T-cell (primary cell): ENCODE data around the gene PDCD4. TPM values are rescaled to one million over a fixed set of nuclear protein-coding genes. Genes with fewer than 3 reads are reported as not detected.

Experiments
- ATAC-seq, 4 experiments: fragments of 200-7000 bp in 3 of 4; fragments of 150-1000 bp in 1 of 4; cut with Tn5 transposase; replicated peaks in 1 of 4; 1 replicate in 3 of 4; 2 replicates in 1 of 4; pipeline ENCODE4 v1.10.0; 2021; ENCODE audit warnings: moderate library complexity in 3 of 4, mild to moderate bottlenecking in 2 of 4, moderate number of reproducible peaks in 1 of 4
- CTCF ChIA-PET, 2 donors: fragments of 300-600 bp; sonication (Branson Sonifier 250); formaldehyde crosslinking; loops; one replicate each; lab custom pipeline; 2022; ENCODE audit warnings: antibody characterized with exemption in 2 of 2; lab: Charles Lee
- POLR2A ChIA-PET, 2 donors: fragments of 300-600 bp; sonication (Branson Sonifier 250); formaldehyde crosslinking; loops; one replicate each; lab custom pipeline; 2022; ENCODE audit warnings: antibody characterized with exemption in 2 of 2; lab: Charles Lee
- DNase-seq, 35 experiments: peaks; one replicate each; pipeline versions ENCODE4 v3.0.0 to v3.0.0-alpha.2; 2013 to 2023
- H3K27ac ChIP-seq: one replicate; pipeline ENCODE4 v1.5.1; 2013; ENCODE audit warnings: low read length
- H3K27me3 ChIP-seq, 2 experiments: replicated peaks in 1 of 2; 1 replicate in 1 of 2; 2 replicates in 1 of 2; pipeline versions ENCODE4 v1.6.1 to v1.7.0; 2013; ENCODE audit warnings: low read length in 1 of 2, mixed read lengths in 1 of 2; ENCODE audit not compliant: control insufficient read depth in 2 of 2, insufficient read depth in 2 of 2; ENCODE audit errors: extremely low read depth in 1 of 2
- H3K36me3 ChIP-seq, 2 donors: 1 replicate in 1 of 2; 2 replicates in 1 of 2; pipeline versions ENCODE4 v1.6.1 to v1.7.0; 2013; ENCODE audit warnings: low read length in 1 of 2; ENCODE audit not compliant: control insufficient read depth in 2 of 2, insufficient read depth in 1 of 2; ENCODE audit errors: extremely low read depth in 1 of 2
- H3K4me1 ChIP-seq, 2 experiments: 1 replicate in 1 of 2; 2 replicates in 1 of 2; pipeline versions ENCODE4 v1.6.1 to v1.7.0; 2013; ENCODE audit warnings: low read length in 2 of 2, mixed read lengths in 1 of 2; ENCODE audit not compliant: insufficient read depth in 2 of 2, control insufficient read depth in 1 of 2; ENCODE audit errors: extremely low read depth in 1 of 2
- H3K4me3 ChIP-seq, 2 donors: 1 replicate in 1 of 2; 2 replicates in 1 of 2; pipeline versions ENCODE4 v1.5.1 to v1.7.0; 2013; ENCODE audit warnings: mild to moderate bottlenecking in 2 of 2, low read length in 1 of 2, moderate library complexity in 1 of 2; ENCODE audit not compliant: control insufficient read depth in 1 of 2; ENCODE audit errors: extremely low read depth in 1 of 2
- H3K9me3 ChIP-seq: 2 replicates; pipeline ENCODE4 v1.7.0; 2013
- H3K27ac Mint-ChIP-seq, 2 donors: one replicate each; pipeline ENCODE4 v1.8.0; 2020 to 2021; ENCODE audit warnings: mild to moderate bottlenecking in 2 of 2, mixed read lengths in 2 of 2
- H3K27me3 Mint-ChIP-seq, 2 donors: one replicate each; pipeline ENCODE4 v1.8.0; 2021 to 2022; ENCODE audit warnings: mixed read lengths in 2 of 2
- H3K36me3 Mint-ChIP-seq: one replicate; pipeline ENCODE4 v1.8.0; 2021; ENCODE audit warnings: mixed read lengths
- H3K4me1 Mint-ChIP-seq, 3 donors: one replicate each; pipeline ENCODE4 v1.8.0; 2020 to 2022; ENCODE audit warnings: mixed read lengths in 3 of 3, mild to moderate bottlenecking in 1 of 3
- H3K4me3 Mint-ChIP-seq, 3 donors: one replicate each; pipeline ENCODE4 v1.8.0; 2020 to 2022; ENCODE audit warnings: mild to moderate bottlenecking in 3 of 3, mixed read lengths in 3 of 3, moderate library complexity in 3 of 3
- H3K9me3 Mint-ChIP-seq, 3 donors: one replicate each; pipeline ENCODE4 v1.8.0; 2020 to 2022; ENCODE audit warnings: mixed read lengths in 3 of 3
- WGBS: methylation state at CpG from one replicate; pipeline ENCODE4 v1.1.5; 2013; ENCODE audit warnings: missing lambda C conversion rate; ENCODE audit not compliant: insufficient coverage; 5-methylcytosine and 5-hydroxymethylcytosine counted together
- total RNA-seq, 35 experiments: library from RNA in 6 of 35; stranded (reverse) in 6 of 35; fragments of 120-200 nt in 1 of 35; gene quantifications; one replicate each; pipeline versions ENCODE4 v1.2.1 to v1.2.4 and lab custom pipeline; 2013 to 2026

PDCD4 gene
- total RNA-seq, 5 donors from 2014 or later (not counting 1 experiment from before 2014, with no cell fraction given): 239 to 335 (median 309) TPM

- CTCF ChIA-PET: interaction anchor here in 1 of 2 donors (0.7 to 1.1 kb wide), 2 partner anchors 37 to 171 kb away, joined by 6 to 7 read pairs; no protein-coding TSS in a partner anchor
- no peaks in the 10 kb centered on the region for H3K36me3 Mint-ChIP-seq
Measured at GRCh38 chr10:110840225-110840922, 31.4 kb upstream of the PDCD4 start.

DNA sequence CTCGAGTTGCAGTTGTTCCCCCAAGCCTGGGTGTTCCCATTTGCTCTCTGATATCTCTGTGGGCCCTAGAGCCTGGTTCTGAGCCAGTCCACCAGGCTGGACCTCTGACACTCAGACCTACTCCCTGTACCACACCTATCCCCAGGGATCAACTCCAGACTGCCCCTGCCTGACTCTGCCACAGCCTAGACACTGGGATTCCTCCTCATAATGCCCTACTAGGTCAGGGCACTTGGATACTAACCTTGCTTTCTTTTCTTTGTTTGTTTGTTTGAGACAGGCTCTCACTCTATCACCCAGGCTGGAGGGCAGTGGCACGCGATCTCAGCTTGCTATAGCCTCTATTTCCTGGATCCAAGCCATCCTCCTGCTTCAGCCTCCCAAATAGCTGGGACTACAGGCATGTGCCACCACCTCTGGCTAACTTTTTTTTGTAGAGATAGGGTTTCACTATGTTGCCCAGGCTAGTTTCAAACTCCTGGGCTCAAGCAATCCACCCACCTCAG, 30.8 kb upstream of the PDCD4 start:
- no peaks in the 10 kb centered on the region for H3K27me3 Mint-ChIP-seq
- peaks cover 30 to 42% of the 10 kb centered on the region in 2 experiments for H3K4me1 ChIP-seq
- H3K27ac Mint-ChIP-seq: peak overlapping the region in 1 of 2 donors; percentile 39
- no peaks in the 10 kb centered on the region for H3K27me3 ChIP-seq
- DNase-seq (no peak), ATAC-seq (no peak)
- ChIA-PET POLR2A (no interaction called here), CTCF (interaction anchor here in 1 of 2 donors (1.1 kb wide), 1 partner anchor 38 kb away, joined by 6 read pairs; no protein-coding TSS in a partner anchor)
- no peaks in the 10 kb centered on the region for H3K9me3 ChIP-seq
- no peak overlapping the region for H3K27ac ChIP-seq
- peaks cover 60 to 63% (median 63%) of the 10 kb centered on the region in 3 donors for H3K4me1 Mint-ChIP-seq
- H3K4me3 ChIP-seq: no peak overlapping the region
- H3K4me3 Mint-ChIP-seq: no peak overlapping the region
- H3K36me3 ChIP-seq: no peaks in the 10 kb centered on the region
- WGBS: 90% methylated on average over 1 of the region's 3 CpGs
- H3K36me3 Mint-ChIP-seq: no peaks in the 10 kb centered on the region
- H3K9me3 Mint-ChIP-seq: no peaks in the 10 kb centered on the region

More at GRCh38 chr10:110840225-110840922, 31.4 kb upstream of the PDCD4 start:
- POLR2A ChIA-PET: no interaction called here
- H3K9me3 Mint-ChIP-seq: no peaks in the 10 kb centered on the region
- no peaks in the 10 kb centered on the region for H3K27me3 Mint-ChIP-seq
- WGBS: 100% methylated on average over 3 of the region's 5 CpGs
- H3K27ac Mint-ChIP-seq: no peak overlapping the region
- no peaks in the 10 kb centered on the region for H3K9me3 ChIP-seq
- DNase-seq: no peak
- H3K4me1 ChIP-seq: peaks cover 35 to 42% of the 10 kb centered on the region in 2 experiments
- peaks cover 61 to 63% (median 63%) of the 10 kb centered on the region in 3 donors for H3K4me1 Mint-ChIP-seq
- H3K4me3 ChIP-seq: no peak overlapping the region
- no peaks in the 10 kb centered on the region for H3K27me3 ChIP-seq
- H3K27ac ChIP-seq: no peak overlapping the region
- H3K36me3 ChIP-seq: no peaks in the 10 kb centered on the region
- no peak overlapping the region for H3K4me3 Mint-ChIP-seq
- ATAC-seq: no peak

DNA sequence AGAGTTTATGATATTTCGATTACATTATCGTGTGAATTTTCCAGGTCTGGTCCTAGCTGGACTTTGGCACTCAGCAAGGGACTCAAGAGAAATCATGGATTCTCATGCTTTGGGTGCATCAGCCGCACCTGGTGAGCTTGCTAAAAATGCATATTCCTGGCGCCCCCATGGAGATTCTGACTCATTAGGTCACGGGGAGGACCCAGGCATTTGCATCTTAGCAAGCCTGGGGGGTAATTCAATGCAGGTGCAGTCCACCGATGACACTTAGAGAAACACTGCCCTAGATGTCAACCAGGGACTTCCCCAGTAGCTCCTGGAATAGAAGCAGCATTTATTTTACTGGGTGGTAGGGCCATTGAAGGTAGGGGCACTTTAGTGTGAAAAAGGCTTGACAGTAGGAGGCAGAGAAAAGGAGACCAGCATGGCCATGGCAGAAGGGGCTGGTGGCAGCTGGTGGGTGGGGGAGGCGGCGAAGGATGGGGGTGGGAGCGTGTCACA, 29.9 kb upstream of the PDCD4 start:
- Histone ChIP-seq H3K27me3 (no peaks in the 10 kb centered on the region), H3K36me3 (no peaks in the 10 kb centered on the region), H3K9me3 (no peaks in the 10 kb centered on the region), H3K4me1 (peaks cover 23 to 50% of the 10 kb centered on the region in 2 experiments), H3K27ac (no peak overlapping the region), H3K4me3 (no peak overlapping the region)
- no peaks in the 10 kb centered on the region for H3K9me3 Mint-ChIP-seq
- ChIA-PET CTCF (interaction anchor here in 1 of 2 donors (0.8 kb wide), 1 partner anchor 30 kb away, joined by 10 read pairs; the partner anchor contains the start of gene PDCD4), POLR2A (interaction anchor here (0.5 to 0.6 kb wide), 3 partner anchors 15 to 38 kb away, joined by 3 to 7 read pairs (median 7); no protein-coding TSS in a partner anchor)
- H3K36me3 Mint-ChIP-seq: no peaks in the 10 kb centered on the region
- DNase-seq (no peak), ATAC-seq (no peak)
- 89% methylated on average over 8 of the region's 9 CpGs for WGBS
- H3K4me3 Mint-ChIP-seq: peak overlapping the region in 1 of 3 donors; percentile 46
- peaks cover 59 to 65% (median 63%) of the 10 kb centered on the region in 3 donors for H3K4me1 Mint-ChIP-seq
- no peaks in the 10 kb centered on the region for H3K27me3 Mint-ChIP-seq
- H3K27ac Mint-ChIP-seq: peak overlapping the region in 1 of 2 donors; percentile 81

- Histone ChIP-seq H3K9me3 (no peaks in the 10 kb centered on the region), H3K4me1 (peaks cover 18 to 55% of the 10 kb centered on the region in 2 experiments), H3K36me3 (no peaks in the 10 kb centered on the region), H3K4me3 (no peak overlapping the region), H3K27ac (peak overlapping the region; percentile 14), H3K27me3 (no peaks in the 10 kb centered on the region)
- DNase-seq: no peak
- peak overlapping the region; percentile 80 to 81 for H3K27ac Mint-ChIP-seq
- H3K4me1 Mint-ChIP-seq: peaks cover 58 to 65% (median 63%) of the 10 kb centered on the region in 3 donors
- peak overlapping the region in 1 of 3 donors; percentile 46 for H3K4me3 Mint-ChIP-seq
- H3K27me3 Mint-ChIP-seq: no peaks in the 10 kb centered on the region
- no peak for ATAC-seq
- WGBS: 57% methylated on average over 4 of the region's 7 CpGs
- H3K9me3 Mint-ChIP-seq: no peaks in the 10 kb centered on the region
- ChIA-PET CTCF (interaction anchor here (0.6 to 2.1 kb wide), 6 partner anchors 15 to 67 kb away, joined by 3 to 10 read pairs (median 4); partner anchors contain the start of gene PDCD4 (in 1 of the 2)), POLR2A (interaction anchor here (0.6 to 0.7 kb wide), 3 partner anchors 15 to 33 kb away, joined by 3 read pairs; partner anchors contain the start of gene PDCD4 (in 1 of the 2))
- no peaks in the 10 kb centered on the region for H3K36me3 Mint-ChIP-seq
Measured at GRCh38 chr10:110842326-110842904, 29.3 kb upstream of the PDCD4 start.

GRCh38 chr10:110843031-110843430, 28.7 kb upstream of the PDCD4 start:
- H3K4me3 Mint-ChIP-seq: peak overlapping the region in 1 of 3 donors; percentile 46
- Histone ChIP-seq H3K27ac (peak overlapping the region; percentile 14), H3K4me1 (peaks cover 14 to 55% of the 10 kb centered on the region in 2 experiments), H3K4me3 (no peak overlapping the region), H3K9me3 (no peaks in the 10 kb centered on the region), H3K36me3 (no peaks in the 10 kb centered on the region), H3K27me3 (no peaks in the 10 kb centered on the region)
- no peaks in the 10 kb centered on the region for H3K36me3 Mint-ChIP-seq
- ATAC-seq (peak in 3 of 4 experiments; percentile 61 to 97 (median 78)), DNase-seq (peak in 33 of 35 experiments; percentile 14 to 81 (median 47))
- no peaks in the 10 kb centered on the region for H3K27me3 Mint-ChIP-seq
- peak overlapping the region; percentile 80 to 81 for H3K27ac Mint-ChIP-seq
- H3K9me3 Mint-ChIP-seq: no peaks in the 10 kb centered on the region
- WGBS: no CpG with 5 or more reads among the region's 2 CpGs
- H3K4me1 Mint-ChIP-seq: peaks cover 54 to 65% (median 61%) of the 10 kb centered on the region in 3 donors
- ChIA-PET POLR2A (interaction anchor here in 1 of 2 donors (0.7 kb wide), 1 partner anchor 29 kb away, joined by 3 read pairs; the partner anchor contains the start of gene PDCD4), CTCF (interaction anchor here (0.6 to 2.1 kb wide), 7 partner anchors 14 to 66 kb away, joined by 3 to 5 read pairs (median 3); no protein-coding TSS in a partner anchor)
